ENCODE measurements around the gene CD69.

DNA sequence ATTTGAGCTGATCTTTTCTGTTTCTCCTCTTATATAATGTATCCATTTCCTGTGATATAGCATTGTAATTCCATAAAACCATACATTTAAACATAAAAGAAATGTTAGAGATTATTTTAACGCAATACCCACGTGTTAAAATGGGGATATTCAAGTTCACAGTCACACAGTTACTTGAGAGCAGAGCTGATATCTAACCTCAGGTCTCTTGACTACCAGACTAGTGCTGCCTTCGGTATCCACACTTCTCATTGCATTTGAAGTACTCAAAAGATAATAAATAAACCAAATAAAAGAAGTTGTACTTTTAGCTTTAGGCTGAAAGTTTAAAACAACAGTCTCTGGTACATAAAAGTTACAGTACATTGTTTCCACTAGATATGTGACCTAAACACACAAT lies 30.7 kb downstream of the CD69 start:
- TF ChIP-seq, protein P1, sequence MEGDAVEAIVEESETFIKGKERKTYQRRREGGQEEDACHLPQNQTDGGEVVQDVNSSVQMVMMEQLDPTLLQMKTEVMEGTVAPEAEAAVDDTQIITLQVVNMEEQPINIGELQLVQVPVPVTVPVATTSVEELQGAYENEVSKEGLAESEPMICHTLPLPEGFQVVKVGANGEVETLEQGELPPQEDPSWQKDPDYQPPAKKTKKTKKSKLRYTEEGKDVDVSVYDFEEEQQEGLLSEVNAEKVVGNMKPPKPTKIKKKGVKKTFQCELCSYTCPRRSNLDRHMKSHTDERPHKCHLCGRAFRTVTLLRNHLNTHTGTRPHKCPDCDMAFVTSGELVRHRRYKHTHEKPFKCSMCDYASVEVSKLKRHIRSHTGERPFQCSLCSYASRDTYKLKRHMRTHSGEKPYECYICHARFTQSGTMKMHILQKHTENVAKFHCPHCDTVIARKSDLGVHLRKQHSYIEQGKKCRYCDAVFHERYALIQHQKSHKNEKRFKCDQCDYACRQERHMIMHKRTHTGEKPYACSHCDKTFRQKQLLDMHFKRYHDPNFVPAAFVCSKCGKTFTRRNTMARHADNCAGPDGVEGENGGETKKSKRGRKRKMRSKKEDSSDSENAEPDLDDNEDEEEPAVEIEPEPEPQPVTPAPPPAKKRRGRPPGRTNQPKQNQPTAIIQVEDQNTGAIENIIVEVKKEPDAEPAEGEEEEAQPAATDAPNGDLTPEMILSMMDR (IDR thresholded peaks at IDR 0.05): no peak
- no peak for TF ChIP-seq POLR2A (IDR thresholded peaks at IDR 0.05)
